ENCODE results near the gene UBE2M. TPM values are rescaled to one million over a fixed set of nuclear protein-coding genes. Genes with fewer than 3 reads are reported as not detected.

UBE2M gene
- total RNA-seq, 1 donor from 2014 or later = 66.7 TPM

DNA sequence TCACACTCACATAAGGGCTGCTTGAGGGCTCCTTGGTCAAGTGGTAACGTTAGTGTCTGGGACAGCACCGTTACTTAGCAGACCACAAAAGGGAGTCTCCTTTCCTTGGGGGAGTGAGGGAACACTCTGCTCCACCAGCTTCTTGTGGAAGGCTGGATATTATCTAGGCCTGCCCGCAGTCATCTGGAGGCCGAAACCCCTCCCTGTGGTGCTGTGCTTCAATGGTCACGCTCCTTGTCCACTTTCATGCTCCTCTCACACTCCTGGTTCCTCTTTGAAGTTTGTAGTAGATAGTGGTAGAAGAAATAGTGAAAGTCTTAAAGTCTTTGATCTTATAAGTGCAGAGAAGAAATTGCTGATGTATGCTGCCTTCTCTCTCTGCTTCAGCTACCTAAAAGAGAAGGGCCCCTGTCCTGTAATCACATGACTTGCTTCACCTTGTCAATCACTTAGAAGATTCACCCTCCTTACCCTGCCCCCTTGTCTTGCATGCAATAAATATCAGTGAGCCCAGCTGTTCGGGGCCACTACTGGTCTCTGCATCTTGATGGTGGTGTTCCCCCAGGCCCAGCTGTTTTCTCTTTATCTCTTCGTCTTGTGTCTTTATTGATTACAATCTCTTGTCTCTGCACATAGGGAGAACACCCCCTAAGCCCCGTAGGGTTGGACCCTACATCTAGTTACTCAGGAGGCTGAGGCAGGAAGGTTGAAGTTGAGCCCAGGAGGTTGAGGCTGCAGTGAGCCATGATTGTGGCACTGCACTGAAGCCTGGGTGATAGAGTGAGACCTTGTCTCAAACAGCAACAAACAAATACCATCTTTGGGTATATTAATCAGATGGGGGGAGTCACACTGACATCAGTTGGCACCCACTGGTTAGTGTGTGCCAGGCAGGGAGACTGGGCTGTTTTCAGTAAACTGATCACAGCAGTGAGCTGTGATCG lies 26.4 kb upstream of the UBE2M start:
- no peaks in the 10 kb centered on the region for H3K27me3 Mint-ChIP-seq
- TF ChIP-seq, protein P1, sequence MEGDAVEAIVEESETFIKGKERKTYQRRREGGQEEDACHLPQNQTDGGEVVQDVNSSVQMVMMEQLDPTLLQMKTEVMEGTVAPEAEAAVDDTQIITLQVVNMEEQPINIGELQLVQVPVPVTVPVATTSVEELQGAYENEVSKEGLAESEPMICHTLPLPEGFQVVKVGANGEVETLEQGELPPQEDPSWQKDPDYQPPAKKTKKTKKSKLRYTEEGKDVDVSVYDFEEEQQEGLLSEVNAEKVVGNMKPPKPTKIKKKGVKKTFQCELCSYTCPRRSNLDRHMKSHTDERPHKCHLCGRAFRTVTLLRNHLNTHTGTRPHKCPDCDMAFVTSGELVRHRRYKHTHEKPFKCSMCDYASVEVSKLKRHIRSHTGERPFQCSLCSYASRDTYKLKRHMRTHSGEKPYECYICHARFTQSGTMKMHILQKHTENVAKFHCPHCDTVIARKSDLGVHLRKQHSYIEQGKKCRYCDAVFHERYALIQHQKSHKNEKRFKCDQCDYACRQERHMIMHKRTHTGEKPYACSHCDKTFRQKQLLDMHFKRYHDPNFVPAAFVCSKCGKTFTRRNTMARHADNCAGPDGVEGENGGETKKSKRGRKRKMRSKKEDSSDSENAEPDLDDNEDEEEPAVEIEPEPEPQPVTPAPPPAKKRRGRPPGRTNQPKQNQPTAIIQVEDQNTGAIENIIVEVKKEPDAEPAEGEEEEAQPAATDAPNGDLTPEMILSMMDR (IDR thresholded peaks at IDR 0.05) = no peak
- DNase-seq = no peak
- CTCF ChIA-PET = no interaction called here
- POLR2A ChIA-PET = no interaction called here
- H3K4me1 Mint-ChIP-seq = peaks cover 7% of the 10 kb centered on the region
- no peak overlapping the region for H3K4me3 Mint-ChIP-seq
- no peaks in the 10 kb centered on the region for H3K9me3 Mint-ChIP-seq
- H3K36me3 Mint-ChIP-seq (ENCODE audit: low read depth) = peaks cover 18% of the 10 kb centered on the region
- ATAC-seq (ENCODE audit: low read depth) = no peak
- no peak overlapping the region for H3K27ac Mint-ChIP-seq
- intact Hi-C loops (cut with micrococcal nuclease) = no loop called here

- no peak for ATAC-seq (ENCODE audit: low read depth)
- CTCF ChIA-PET = no interaction called here
Observed at GRCh38 chr19:58582985-58583384, 24.6 kb upstream of the UBE2M start.

DNA sequence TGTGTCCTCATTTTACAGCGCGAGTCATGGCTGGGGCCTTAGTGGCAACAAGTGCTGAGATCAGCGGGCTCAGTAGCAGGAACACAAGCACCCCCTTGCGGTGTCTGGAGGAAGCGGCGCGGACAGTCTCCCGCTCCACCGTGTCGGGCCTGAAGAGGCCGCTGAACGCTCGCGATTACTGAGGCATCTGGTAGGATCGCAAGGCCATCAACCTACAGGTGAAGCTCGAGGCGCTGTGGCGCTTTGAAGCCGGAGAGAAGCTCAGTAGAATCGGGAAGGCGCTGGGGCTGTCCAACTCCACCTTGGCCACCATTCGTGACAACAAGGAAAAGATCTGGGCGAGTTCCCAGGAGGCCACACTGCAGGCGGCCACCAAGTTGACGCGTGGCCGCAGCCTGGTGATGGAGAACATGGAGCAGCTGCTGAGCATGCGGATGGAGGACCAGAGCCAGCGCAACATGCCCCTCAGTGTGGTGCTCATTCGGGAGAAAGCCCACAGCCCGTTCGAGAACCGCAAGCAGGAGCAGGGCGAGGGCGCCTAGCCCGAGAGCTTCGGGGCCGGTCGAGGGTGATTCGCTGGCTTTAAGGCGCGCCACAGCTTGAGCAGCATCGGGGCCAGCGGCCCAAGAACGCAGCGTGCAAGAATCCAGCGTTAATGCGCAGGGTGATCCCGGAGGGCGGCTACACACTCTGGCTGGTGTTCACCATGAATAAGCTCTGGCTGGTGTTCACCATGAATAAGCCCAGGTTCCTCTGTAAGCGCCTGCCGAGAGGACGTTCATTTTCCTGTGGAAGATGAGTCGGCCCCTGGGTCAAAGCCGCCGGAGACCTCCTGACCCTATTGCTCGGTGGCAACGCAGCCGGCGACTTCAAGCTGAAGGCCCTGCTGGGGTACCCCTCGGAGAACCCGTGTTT lies 23.1 kb upstream of the UBE2M start:
- Mint-ChIP-seq H3K27me3 (no peaks in the 10 kb centered on the region), H3K4me1 (peaks cover 23% of the 10 kb centered on the region), H3K36me3 (ENCODE audit: low read depth) (peaks cover 18% of the 10 kb centered on the region), H3K27ac (peak overlapping the region; percentile 41), H3K9me3 (no peaks in the 10 kb centered on the region), H3K4me3 (no peak overlapping the region)
- TF ChIP-seq, protein P1 (IDR thresholded peaks at IDR 0.05) = no peak
- peak; percentile 99 for ATAC-seq (ENCODE audit: low read depth)
- DNase-seq = peak; percentile 73
- ChIA-PET POLR2A (interaction anchor here (1.0 to 2.2 kb wide), 5 partner anchors 22 to 68 kb away, joined by 4 to 17 read pairs (median 5); partner anchors contain the start of genes TRIM28, UBE2M and ZBTB45), CTCF (interaction anchor here (1.4 to 4.3 kb wide), 3 partner anchors 61 to 71 kb away, joined by 3 to 62 read pairs (median 14); partner anchors contain the start of gene ZBTB45)
- intact Hi-C loops (cut with micrococcal nuclease) = loop anchor here (1.0 kb wide), 3 partner anchors 37 to 67 kb away; partner anchors contain the start of gene TRIM28

More at GRCh38 chr19:58582985-58583384, 24.6 kb upstream of the UBE2M start:
- peaks cover 22% of the 10 kb centered on the region for H3K4me1 Mint-ChIP-seq
- no peaks in the 10 kb centered on the region for H3K9me3 Mint-ChIP-seq
- peaks cover 18% of the 10 kb centered on the region for H3K36me3 Mint-ChIP-seq (ENCODE audit: low read depth)
- TF ChIP-seq, protein P1 (IDR thresholded peaks at IDR 0.05) = no peak
- H3K4me3 Mint-ChIP-seq = no peak overlapping the region
- intact Hi-C loops (cut with micrococcal nuclease) = no loop called here
- no peak overlapping the region for H3K27ac Mint-ChIP-seq
- DNase-seq = no peak
- POLR2A ChIA-PET = no interaction called here
- H3K27me3 Mint-ChIP-seq = no peaks in the 10 kb centered on the region

- no peaks in the 10 kb centered on the region for H3K27me3 Mint-ChIP-seq
- ATAC-seq (ENCODE audit: low read depth) (no peak), DNase-seq (no peak)
- intact Hi-C loops (cut with micrococcal nuclease) = no loop called here
- no peak overlapping the region for H3K4me3 Mint-ChIP-seq
- H3K4me1 Mint-ChIP-seq = peaks cover 36% of the 10 kb centered on the region
- peaks cover 18% of the 10 kb centered on the region for H3K36me3 Mint-ChIP-seq (ENCODE audit: low read depth)
- no peak overlapping the region for H3K27ac Mint-ChIP-seq
- TF ChIP-seq, protein P1 (IDR thresholded peaks at IDR 0.05) = no peak
- ChIA-PET CTCF (interaction anchor here (1.0 to 4.3 kb wide), 4 partner anchors 59 to 396 kb away, joined by 3 to 62 read pairs (median 3); partner anchors contain the start of gene ZBTB45), POLR2A (interaction anchor here (0.7 to 1.2 kb wide), 3 partner anchors 35 to 60 kb away, joined by 3 read pairs; partner anchors contain the start of gene ZBTB45)
- H3K9me3 Mint-ChIP-seq = no peaks in the 10 kb centered on the region
Observed at GRCh38 chr19:58579473-58580142, 21.2 kb upstream of the UBE2M start.

Measured in activated B cell treated with CpG ODN at 0.5 μM for 24 hours (primary cell).